ENCODE measurements around the gene LAPTM5.

The LAPTM5 gene

GRCh38 chr1:30683699-30684098, 73.9 kb downstream of the LAPTM5 start:
- no peak for DNase-seq (ENCODE audit: low read depth in 1 of 2, low spot score in 1 of 2)

Measured in activated CD4-positive, alpha-beta T cell treated with anti-CD3 and anti-CD28 coated beads, Interleukin-2, amount 50 U/mL, for 24 hours (primary cell).